Middle frontal gyrus (tissue), 1 donor: ENCODE measurements around the gene EFNA5.

Source experiments
- DNase-seq: peaks from one replicate; pipeline ENCODE4 v3.0.0-alpha.2; 2015; ENCODE audit warnings: low spot score; ENCODE audit errors: extremely low spot score

The EFNA5 gene

GRCh38 chr5:107338335-107338734 lies 332.4 kb downstream of the EFNA5 start:
- no peak for DNase-seq

- no peak for DNase-seq
Measured at GRCh38 chr5:107337281-107337680, 333.5 kb downstream of the EFNA5 start.

- no peak for DNase-seq
Measured at GRCh38 chr5:107331882-107332281, 338.9 kb downstream of the EFNA5 start.

DNA sequence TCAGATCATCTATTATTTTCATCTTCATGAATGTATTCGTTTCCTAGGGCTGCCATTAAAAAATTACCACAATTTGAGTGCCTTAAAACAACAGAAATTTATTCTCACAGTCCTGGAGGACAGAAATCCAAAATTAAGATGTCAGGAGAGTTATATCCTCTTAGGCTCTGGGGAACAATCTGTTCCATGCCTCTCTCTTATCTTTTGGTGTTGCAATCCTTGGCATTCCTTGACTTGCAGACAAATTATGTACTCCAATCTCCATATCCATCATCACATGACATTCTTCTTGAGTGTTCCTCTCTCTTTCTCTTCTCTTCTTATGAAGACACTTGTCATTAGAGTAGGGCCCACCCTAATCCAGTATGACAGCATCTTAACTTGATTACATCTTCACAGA lies 339.4 kb downstream of the EFNA5 start:
- DNase-seq, result no peak

- DNase-seq, result no peak
Measured at GRCh38 chr5:107330903-107331302, 339.8 kb downstream of the EFNA5 start.

GRCh38 chr5:107329850-107330249 lies 340.9 kb downstream of the EFNA5 start:
- DNase-seq, result no peak
